SK-MEL-5 (cell line): Measurements from ENCODE around the gene WDCP. TPM values are rescaled to one million over a fixed set of nuclear protein-coding genes. Genes with fewer than 3 reads are reported as not detected.
"Not testable (repeated sequence)": the region's sequence is repeated elsewhere in the genome, so short reads cannot be mapped to it uniquely, and the experiment has no call there.

ENCODE experiments used
- DNase-seq: peaks from one replicate; pipeline ENCODE4 v3.0.0-alpha.2; 2016; ENCODE audit warnings: low read depth, low spot score
- in situ Hi-C: cut with HindIII; loops from 2 replicates; pipeline ENCODE4 v1.10.0; 2016; ENCODE audit warnings: low sequenced_read_pairs, high pct_unique_total_duplicates, low pct_unique_long_range_greater_than_20kb
- total RNA-seq: library from RNA; depleted of rRNA; stranded (reverse); fragments of >200 nt; shearing (Covaris generic); gene quantifications from 2 replicates; pipeline ENCODE4 v1.2.3, GENCODE V29; 2014

Gene WDCP
- total RNA-seq, 1 experiment from 2014 or later: 22.6 TPM

DNA sequence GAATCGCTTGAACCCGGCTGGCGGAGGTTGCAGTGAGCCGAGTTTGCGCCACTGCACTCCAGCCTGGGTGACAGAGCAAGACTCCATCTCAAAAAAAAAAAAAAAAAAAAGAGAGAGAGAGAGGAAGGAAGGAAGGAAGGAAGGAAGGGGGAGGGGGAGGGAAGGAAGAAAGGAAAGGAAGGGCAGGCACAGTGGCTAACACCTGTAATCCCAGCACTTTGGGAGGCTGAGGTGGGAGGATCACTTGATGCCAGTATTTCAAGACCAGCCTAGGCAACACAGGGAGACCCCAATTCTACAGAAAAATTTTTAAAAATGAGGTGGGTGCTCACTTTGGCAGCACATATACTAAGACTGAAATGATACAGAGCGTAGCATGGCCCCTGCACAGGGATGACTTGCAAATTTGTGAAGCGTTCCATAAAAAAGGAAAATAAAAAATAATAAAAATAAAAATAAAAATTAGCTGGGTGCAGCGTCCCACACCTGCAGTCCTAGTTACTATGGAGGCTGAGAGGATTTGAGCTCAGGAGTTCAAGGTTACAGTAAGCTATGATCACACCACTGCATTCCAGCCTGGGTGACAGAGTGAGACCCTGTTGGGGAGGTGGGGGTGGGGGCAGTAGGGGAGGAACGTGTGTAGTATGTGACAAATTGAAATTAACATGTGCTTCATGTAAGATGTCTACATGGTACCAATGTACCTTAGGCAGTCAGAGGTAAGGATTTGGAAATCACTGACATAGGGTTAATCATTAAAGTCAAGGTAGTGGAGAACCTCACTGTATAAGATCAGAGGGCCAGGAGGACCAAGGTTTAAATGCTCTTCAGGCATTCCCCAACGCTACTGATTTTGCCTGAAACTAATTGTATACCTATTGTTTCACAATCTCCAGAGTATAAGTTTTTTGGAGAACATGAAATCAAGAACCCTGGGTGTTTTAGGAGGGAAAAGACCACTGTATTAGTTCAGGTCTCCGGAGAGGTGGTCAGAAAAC lies 1.4 kb downstream of the WDCP start:
- DNase-seq: no peak
- in situ Hi-C loops: no loop called here

DNA sequence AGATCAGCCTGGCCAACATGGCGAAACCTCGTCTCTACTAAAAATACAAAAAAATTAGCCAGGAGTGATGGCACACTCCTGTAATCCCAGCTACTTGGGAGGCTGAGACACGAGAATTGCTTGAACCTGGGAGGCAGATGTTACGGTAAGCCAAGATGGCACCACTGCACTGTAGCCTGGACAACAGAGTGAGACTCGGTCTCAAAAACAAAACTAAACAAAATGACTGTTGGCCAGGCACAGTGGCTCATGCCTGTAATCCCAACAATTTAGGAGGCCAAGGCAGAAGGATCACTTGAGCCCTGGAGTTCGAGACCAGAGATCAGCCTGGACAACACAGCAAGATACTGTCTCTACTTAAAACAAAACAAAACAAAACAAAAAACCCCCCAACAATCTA lies 4.1 kb downstream of the WDCP start:
- DNase-seq, in situ Hi-C loops: not testable (repeated sequence)

DNA sequence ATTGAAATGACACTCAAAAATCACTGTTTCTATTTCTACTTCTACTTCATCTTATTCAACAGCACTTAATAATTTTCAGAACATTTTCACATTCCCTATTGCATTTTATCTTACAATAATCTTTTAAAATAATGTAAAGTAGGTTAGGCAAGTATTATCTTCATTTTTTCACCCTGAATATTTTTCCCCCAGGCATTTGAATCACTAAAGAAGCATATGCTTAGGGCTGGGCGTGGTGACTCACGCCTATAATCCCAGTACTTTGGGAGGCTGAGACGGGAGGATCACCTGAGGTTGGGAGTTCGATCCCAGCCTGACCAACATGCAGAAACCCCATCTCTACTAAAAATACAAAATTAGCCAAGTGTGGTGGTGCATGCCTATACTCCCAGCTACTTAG lies 6.7 kb downstream of the WDCP start:
- DNase-seq: no peak
- in situ Hi-C loops: no loop called here

- no peak for DNase-seq
- in situ Hi-C loops: no loop called here
These were observed 8.2 kb downstream of the WDCP start for GRCh38 chr2:24038786-24039499.

DNA sequence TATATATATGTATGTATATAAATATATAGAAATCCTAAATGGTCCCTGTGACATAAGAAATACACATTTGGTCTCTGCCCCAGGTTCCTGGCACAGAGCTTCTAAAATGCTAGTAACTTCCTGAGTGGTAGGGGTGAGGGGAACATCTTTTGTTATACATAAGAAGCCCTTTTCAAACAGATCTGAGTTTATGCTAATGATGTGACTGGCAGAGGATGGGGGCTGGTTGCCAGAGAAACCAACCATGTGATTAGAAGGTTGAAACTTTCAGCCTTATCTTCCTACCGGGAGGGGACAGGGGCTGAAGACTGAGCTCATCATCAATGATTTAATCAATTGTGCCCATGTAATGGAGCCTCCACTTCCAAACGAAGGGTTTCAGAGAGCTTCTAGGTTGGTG lies 21.0 kb downstream of the WDCP start:
- in situ Hi-C loops: no loop called here
- DNase-seq: no peak

DNA sequence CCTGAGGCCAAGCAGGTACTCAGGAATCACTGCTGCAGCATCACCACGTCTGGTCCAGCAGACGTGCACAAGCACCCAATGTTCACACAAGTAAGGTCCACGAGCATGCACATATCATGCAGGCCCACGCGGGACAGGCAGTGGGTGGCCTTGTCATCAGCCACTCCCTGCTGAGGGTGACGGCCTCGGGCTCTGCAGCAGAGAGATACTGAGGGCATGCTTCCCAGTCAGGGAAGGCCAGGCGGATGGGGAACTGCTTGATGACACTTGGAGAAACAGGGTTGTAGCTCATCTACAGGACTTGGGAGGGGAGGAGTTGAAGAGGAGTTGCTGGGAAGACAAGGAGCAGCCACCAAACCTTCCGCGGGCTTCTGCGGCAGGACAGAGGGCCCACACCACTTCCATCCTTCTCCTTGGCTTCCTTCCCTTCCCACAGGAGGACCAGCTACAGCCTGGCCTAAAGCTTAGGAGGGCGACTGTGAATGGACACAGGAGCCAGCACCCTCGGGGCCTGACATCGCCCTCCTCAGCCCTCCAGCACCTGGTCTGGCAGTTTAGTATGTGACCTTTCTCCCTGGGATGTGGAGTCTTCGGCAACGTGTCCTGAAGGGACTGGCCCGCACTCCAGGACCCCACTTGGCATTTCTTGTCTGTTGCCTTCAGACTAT lies 22.1 kb downstream of the WDCP start:
- in situ Hi-C loops: no loop called here
- no peak for DNase-seq

DNA sequence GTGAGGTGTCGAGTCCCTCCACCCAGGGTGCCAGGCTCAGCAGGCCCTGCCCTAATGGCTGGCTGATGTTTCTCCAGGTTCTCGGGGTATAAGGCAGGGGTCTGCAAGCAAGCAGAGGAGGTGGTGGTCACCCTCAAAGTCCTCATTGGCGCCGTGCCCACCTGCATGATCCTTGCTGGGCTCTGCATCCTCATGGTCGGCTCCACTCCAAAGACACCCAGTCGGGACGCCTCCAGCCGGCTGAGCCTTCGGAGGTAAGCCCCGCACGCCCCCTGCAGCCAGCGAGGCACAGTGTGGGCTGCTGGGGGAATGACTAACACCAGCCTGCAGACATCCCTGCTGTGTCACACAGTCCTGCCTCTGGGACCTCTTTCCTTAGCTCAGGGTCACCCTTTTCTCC lies 23.2 kb downstream of the WDCP start:
- in situ Hi-C loops: no loop called here
- DNase-seq: peak; percentile 59

- DNase-seq: no peak
- in situ Hi-C loops: no loop called here
These were observed 24.1 kb downstream of the WDCP start for GRCh38 chr2:24022975-24023575.

GRCh38 chr2:24022324-24022974 lies 24.7 kb downstream of the WDCP start:
- no peak for DNase-seq
- in situ Hi-C loops: no loop called here

GRCh38 chr2:24021122-24021998 lies 25.8 kb downstream of the WDCP start:
- in situ Hi-C loops: no loop called here
- DNase-seq: peak; percentile 66

DNA sequence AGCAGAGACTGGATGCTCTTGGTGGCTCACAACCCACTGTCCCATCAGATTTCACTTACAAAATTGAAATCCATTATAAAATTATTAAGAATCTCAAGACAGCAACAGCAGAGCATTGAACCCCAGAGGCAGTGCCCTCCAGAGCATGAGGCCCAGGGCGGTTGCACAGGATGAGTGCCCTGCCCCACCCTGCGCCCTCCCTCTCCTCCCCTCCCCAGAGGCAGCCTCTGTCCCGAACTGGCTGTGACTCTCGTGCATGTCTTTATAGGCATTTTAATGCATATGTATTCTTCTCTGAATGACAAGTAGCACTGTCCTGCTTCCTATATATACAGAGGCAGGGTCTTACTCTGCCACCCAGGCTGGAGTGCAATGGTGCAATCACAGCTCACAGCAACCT lies 26.9 kb downstream of the WDCP start:
- in situ Hi-C loops: no loop called here
- DNase-seq: no peak

DNA sequence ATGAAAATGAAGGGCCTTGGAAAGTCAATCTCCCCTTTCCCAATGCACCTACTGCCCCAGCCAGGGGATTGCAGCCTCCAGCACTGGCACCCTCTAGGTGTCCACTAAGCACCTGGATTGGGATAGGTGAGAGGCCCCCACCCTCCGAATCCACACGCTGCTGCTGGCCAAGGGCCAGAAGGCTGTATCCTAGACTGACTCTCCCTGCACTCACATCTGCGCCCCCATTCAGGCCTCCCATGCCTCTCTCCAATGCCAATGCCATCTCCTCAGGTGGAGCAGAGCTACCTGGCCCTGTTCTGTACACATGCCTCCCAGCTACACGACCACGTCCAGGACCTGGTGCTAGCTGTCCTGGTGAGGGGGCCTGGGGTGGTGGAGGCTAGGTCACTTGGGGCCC lies 27.5 kb downstream of the WDCP start:
- in situ Hi-C loops: no loop called here
- no peak for DNase-seq

DNA sequence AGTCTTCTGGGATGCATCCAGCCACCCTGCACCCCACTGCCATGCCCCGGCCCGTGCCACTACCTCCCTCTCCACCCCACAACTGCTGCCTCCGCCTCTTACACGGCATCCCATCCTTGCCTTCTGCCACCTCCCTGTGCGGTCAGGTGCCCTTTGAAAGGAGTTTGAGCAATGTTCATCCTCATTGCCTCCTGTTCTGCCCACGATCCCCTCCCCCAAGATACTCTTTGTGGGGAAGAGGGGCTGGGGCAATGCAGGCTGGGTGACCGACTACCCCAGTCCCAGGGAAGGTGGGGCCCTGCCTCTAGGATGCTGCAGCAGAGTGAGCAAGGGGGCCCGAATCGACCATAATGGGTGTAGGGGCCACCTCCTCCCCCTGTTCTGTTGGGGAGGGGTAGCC lies 28.9 kb downstream of the WDCP start:
- in situ Hi-C loops: no loop called here
- DNase-seq: no peak

DNA sequence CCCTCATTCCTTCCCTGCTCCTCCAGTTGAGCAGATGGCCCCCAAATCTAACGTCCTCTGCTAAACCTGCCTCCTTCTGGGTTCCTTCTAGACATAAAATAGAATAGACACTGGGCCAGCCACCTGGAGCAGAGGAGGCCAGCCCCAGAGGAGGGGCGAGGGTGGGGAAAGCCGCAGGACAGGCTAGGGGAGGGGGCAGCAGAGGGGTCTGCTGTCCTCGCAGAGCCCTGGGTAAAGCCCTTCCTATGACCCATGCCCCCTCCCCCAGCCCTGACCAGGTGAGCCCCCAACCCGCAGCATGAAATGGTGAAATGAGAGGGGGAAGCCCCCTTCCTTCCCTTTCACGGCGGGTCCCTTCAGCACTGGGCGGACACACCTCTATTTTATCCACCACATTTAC lies 29.5 kb downstream of the WDCP start:
- DNase-seq: no peak
- in situ Hi-C loops: no loop called here

DNA sequence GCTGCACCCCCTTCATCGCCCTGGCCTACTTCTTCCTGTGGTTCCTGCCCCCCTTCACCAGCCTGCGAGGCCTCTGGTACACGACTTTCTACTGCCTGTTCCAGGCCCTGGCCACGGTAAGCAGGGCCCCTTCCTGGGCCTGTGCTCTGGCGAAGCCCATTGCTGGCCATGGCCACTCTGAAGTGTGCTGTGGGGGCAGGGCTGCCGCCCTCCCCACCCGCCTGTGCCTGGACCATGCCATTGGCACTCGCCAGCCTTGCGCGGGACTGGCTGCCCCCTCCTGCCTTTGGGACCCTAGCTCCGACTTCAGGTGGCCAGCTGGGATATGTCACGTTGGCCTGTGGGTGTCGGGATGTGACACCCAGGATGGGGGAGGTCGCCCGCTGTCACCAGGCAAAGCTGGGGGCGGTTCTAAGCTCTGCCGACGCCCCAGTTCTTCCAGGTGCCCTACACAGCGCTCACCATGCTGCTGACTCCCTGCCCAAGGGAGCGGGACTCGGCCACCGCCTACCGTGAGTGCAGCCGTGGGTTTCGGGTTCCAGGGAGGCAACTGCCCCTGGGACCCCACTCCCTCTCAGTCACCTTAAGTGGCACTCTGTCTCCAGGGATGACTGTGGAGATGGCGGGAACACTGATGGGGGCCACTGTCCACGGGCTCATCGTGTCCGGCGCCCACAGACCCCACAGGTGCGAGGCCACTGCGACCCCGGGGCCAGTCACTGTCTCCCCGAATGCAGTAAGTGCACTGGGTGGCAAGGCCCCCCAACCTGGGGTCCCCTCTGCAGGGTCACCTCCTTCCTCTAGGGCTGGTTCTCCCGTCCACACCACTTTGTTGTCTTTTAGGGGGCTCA lies 30.1 kb downstream of the WDCP start:
- DNase-seq: no peak
- in situ Hi-C loops: no loop called here

- in situ Hi-C loops: no loop called here
- no peak for DNase-seq
These were observed 30.8 kb downstream of the WDCP start for GRCh38 chr2:24016376-24016761.
